Measurements from ENCODE around the gene AK1.

Gene AK1

DNA sequence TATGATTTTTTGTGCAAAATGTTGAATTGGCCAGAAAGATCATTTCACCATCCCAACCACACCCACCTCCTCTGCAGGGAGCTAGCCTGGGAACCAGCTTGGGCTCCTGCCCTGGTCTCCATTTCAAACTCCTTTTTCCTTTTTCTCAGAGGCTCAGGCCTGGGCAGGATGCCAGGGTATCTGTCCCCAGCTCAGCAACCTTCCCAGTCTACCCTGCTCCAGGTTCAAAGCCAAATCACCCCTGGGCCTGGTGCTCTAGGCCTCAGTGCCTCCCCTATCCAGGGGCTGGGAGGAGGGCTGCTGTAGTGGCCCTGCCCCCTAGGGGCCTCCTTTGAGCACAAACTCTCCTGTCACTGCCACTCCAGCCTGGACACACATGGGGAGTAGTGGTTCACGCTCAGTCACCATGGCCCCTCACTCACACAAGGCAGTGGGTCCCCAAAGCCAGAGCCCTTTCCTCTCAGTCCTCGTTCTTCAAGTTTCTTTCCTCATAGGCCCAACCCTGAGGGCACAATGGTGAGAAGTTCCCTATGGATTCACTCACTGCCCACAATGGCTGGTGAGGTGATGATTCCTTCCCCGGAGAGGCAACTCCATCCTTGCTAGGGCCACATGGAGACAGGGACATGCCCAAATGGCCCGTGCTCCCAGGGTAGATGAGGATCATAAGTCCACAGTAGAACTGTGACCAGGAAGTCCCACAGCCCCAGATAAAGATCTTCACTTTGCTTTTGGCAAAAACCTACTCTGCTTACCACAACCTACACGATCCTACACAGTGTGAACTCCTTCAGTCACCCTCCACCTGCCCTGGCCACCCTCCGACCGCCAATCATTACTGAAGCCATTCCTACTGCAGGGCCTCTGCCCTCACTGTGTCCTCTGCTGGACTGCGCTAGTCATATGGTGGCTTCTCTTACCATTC, 41.0 kb upstream of the AK1 start:
- Histone ChIP-seq H3K27ac (ENCODE audit: low read length) (peak overlapping the region; percentile 54; the same call in 1 of the 2 replicates), H2AFZ (ENCODE audit: low read length) (no peak overlapping the region), H3K27me3 (replicated peaks; ENCODE audit: insufficient read depth, low read length) (no peaks in the 10 kb centered on the region), H3K79me2 (ENCODE audit: low read length) (peaks cover 39% of the 10 kb centered on the region), H3K36me3 (replicated peaks; ENCODE audit: insufficient read depth, low read length) (peaks cover 3% of the 10 kb centered on the region), H3K9ac (ENCODE audit: low read length) (no peak overlapping the region), H3K9me2 (replicated peaks; ENCODE audit: insufficient read depth, low read length) (no peaks in the 10 kb centered on the region), H3K4me3 (ENCODE audit: low read length) (no peak overlapping the region), H3K4me1 (ENCODE audit: low read length) (peaks cover 39% of the 10 kb centered on the region), H3F3A (ENCODE audit: insufficient read depth, low read length) (peaks cover 21% of the 10 kb centered on the region), H4K20me1 (ENCODE audit: insufficient read depth, low read length) (no peaks in the 10 kb centered on the region), H3K9me3 (replicated peaks; ENCODE audit: insufficient read depth, low read length) (no peaks in the 10 kb centered on the region), H3K4me2 (ENCODE audit: low read depth, low read length) (peak overlapping the region; percentile 10; the same call in 1 of the 2 replicates)
- DNase-seq: no peak
- no peak for TF ChIP-seq EZH2 (optimal IDR thresholded peaks at IDR 0.05; ENCODE audit: low read depth, low read length)
- TF ChIP-seq EZH2phosphoT487 (IDR thresholded peaks at IDR 0.05; ENCODE audit: low read length): no peak
- TF ChIP-seq, protein P1, sequence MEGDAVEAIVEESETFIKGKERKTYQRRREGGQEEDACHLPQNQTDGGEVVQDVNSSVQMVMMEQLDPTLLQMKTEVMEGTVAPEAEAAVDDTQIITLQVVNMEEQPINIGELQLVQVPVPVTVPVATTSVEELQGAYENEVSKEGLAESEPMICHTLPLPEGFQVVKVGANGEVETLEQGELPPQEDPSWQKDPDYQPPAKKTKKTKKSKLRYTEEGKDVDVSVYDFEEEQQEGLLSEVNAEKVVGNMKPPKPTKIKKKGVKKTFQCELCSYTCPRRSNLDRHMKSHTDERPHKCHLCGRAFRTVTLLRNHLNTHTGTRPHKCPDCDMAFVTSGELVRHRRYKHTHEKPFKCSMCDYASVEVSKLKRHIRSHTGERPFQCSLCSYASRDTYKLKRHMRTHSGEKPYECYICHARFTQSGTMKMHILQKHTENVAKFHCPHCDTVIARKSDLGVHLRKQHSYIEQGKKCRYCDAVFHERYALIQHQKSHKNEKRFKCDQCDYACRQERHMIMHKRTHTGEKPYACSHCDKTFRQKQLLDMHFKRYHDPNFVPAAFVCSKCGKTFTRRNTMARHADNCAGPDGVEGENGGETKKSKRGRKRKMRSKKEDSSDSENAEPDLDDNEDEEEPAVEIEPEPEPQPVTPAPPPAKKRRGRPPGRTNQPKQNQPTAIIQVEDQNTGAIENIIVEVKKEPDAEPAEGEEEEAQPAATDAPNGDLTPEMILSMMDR (IDR thresholded peaks at IDR 0.05; ENCODE audit: low read length): peak; percentile 19; the same call in 1 of the 2 replicates

DNA sequence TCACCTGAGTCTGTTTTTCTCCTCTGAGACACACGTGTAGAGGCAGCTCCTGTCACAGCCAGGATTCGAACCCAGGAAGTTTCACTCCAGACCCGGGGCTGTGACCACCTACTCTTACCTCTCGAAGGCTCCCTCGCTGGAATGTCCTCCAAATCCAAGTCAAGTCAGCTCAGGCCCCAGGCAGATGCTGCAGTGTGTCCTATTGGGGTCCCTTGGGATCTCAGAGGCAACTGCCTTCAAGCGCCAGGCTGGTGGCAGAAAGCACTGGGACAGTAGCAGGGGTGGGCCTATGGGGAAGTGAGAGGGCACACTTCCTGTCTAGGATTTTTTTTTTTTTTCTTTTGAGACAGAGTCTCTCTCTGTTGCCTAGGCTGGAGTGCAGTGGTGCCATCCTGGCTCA, 40.1 kb upstream of the AK1 start:
- H3K36me3 ChIP-seq (replicated peaks; ENCODE audit: insufficient read depth, low read length): peaks cover 3% of the 10 kb centered on the region
- H3K27me3 ChIP-seq (replicated peaks; ENCODE audit: insufficient read depth, low read length): no peaks in the 10 kb centered on the region
- peak overlapping the region; percentile 54; the same call in 1 of the 2 replicates for H3K27ac ChIP-seq (ENCODE audit: low read length)
- H4K20me1 ChIP-seq (ENCODE audit: insufficient read depth, low read length): no peaks in the 10 kb centered on the region
- peak overlapping the region; percentile 93 for H3K4me2 ChIP-seq (ENCODE audit: low read depth, low read length)
- peak overlapping the region; percentile 56; the same call in 1 of the 2 replicates for H3K9ac ChIP-seq (ENCODE audit: low read length)
- peak; percentile 40 for DNase-seq
- H3K9me2 ChIP-seq (replicated peaks; ENCODE audit: insufficient read depth, low read length): no peaks in the 10 kb centered on the region
- 0 out of 2 replicates have a peak overlapping the region, but pooled peaks have one; percentile 27 for H2AFZ ChIP-seq (ENCODE audit: low read length)
- peaks cover 43% of the 10 kb centered on the region for H3K4me1 ChIP-seq (ENCODE audit: low read length)
- no peak for TF ChIP-seq EZH2phosphoT487 (IDR thresholded peaks at IDR 0.05; ENCODE audit: low read length)
- no peak for TF ChIP-seq EZH2 (optimal IDR thresholded peaks at IDR 0.05; ENCODE audit: low read depth, low read length)
- TF ChIP-seq, protein P1 (IDR thresholded peaks at IDR 0.05; ENCODE audit: low read length): no peak
- H3F3A ChIP-seq (ENCODE audit: insufficient read depth, low read length): peaks cover 19% of the 10 kb centered on the region
- H3K79me2 ChIP-seq (ENCODE audit: low read length): peaks cover 46% of the 10 kb centered on the region
- peak overlapping the region; percentile 63 for H3K4me3 ChIP-seq (ENCODE audit: low read length)
- H3K9me3 ChIP-seq (replicated peaks; ENCODE audit: insufficient read depth, low read length): no peaks in the 10 kb centered on the region

DNA sequence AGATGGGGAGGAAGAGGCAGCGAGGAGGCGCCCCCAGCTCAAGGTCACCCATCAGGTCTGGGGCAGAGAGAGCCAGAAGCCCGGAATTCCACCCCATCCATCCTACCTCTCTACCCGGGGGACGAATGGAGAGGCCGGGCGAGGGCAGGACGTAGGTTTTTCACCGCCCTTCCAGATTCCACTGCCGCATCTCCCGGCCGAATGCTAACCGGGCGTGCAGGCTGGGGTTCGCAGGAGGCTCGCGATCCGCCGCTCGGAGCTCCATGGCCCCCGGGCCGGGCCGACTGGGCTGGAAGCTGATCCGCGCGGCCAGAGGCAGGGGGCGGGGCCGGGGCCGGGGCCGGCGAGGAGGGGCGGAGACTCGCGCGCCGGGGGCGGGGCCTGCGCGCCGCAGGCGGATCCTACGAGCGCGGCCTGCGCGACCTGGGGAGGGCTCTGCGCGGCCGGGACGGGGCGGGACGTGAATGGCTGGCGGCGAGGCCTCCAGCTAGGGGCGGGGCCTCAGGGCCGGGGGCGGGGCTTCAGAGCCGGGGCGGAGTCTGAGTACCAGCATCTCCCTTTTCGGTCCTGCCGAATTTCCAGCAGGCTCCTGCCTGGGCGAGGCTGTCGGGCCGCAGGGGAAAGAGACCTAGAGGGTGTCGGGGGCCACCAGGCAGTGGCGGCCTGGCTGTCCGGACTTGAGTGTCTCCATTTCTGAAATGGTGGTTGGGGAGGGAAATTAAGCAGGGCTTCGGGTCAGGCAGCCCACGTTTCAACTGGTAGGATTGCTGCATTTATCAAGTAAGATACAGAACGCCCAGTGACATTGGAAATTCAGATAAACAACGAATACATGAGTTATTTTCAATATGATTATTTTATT, 39.5 kb upstream of the AK1 start, which contains the start of gene ST6GALNAC4:
ST6GALNAC4 (minus strand) TSS at position 322 of the 862 bp plus-strand sequence. CDS start 622 bp downstream, outside the sequence.
- peak; percentile 94 for DNase-seq
- Histone ChIP-seq H3K27ac (ENCODE audit: low read length) (peak within 1 kb of the TSS; percentile 93), H3K36me3 (replicated peaks; ENCODE audit: insufficient read depth, low read length) (peaks cover 3% of the 10 kb centered on the region), H3K9me3 (replicated peaks; ENCODE audit: insufficient read depth, low read length) (no peaks in the 10 kb centered on the region), H3K4me3 (ENCODE audit: low read length) (peak within 1 kb of the TSS; percentile 99), H3F3A (ENCODE audit: insufficient read depth, low read length) (peaks cover 23% of the 10 kb centered on the region), H3K9ac (ENCODE audit: low read length) (peak within 1 kb of the TSS; percentile 98), H2AFZ (ENCODE audit: low read length) (peak within 1 kb of the TSS; percentile 33), H4K20me1 (ENCODE audit: insufficient read depth, low read length) (no peaks in the 10 kb centered on the region), H3K4me1 (ENCODE audit: low read length) (peaks cover 46% of the 10 kb centered on the region), H3K27me3 (replicated peaks; ENCODE audit: insufficient read depth, low read length) (no peaks in the 10 kb centered on the region), H3K4me2 (ENCODE audit: low read depth, low read length) (peak within 1 kb of the TSS; percentile 93), H3K9me2 (replicated peaks; ENCODE audit: insufficient read depth, low read length) (no peaks in the 10 kb centered on the region), H3K79me2 (ENCODE audit: low read length) (peaks cover 52% of the 10 kb centered on the region)
- TF ChIP-seq EZH2phosphoT487 (IDR thresholded peaks at IDR 0.05; ENCODE audit: low read length) (no peak), EZH2 (optimal IDR thresholded peaks at IDR 0.05; ENCODE audit: low read depth, low read length) (no peak)
- TF ChIP-seq, protein P1 (IDR thresholded peaks at IDR 0.05; ENCODE audit: low read length): no peak
